Liver (tissue), 9 donors: ENCODE measurements around the gene POT1. TPM values are rescaled to one million over a fixed set of nuclear protein-coding genes. Genes with fewer than 3 reads are reported as not detected.

Experiments
- DNase-seq: peaks from one replicate; pipeline ENCODE4 v3.0.0-alpha.2; 2017; ENCODE audit warnings: low spot score
- H3K27ac ChIP-seq, 2 donors: one replicate each; pipeline ENCODE4 v1.7.0; 2013; ENCODE audit warnings: inconsistent platforms in 2 of 2, low read length in 2 of 2, control low read depth in 1 of 2, low read depth in 1 of 2, mild to moderate bottlenecking in 1 of 2
- H3K27me3 ChIP-seq, 4 donors: one replicate each; pipeline versions ENCODE4 v1.6.1 to v1.7.0; 2013; ENCODE audit warnings: low read length in 3 of 4, inconsistent platforms in 1 of 4, mild to moderate bottlenecking in 1 of 4, moderate library complexity in 1 of 4; ENCODE audit not compliant: control insufficient read depth in 4 of 4, insufficient read depth in 4 of 4
- H3K36me3 ChIP-seq, 4 donors: one replicate each; pipeline versions ENCODE4 v1.6.1 to v1.7.0; 2013; ENCODE audit warnings: low read length in 3 of 4, mild to moderate bottlenecking in 3 of 4, low read depth in 1 of 4, moderate library complexity in 1 of 4; ENCODE audit not compliant: control insufficient read depth in 4 of 4, insufficient read depth in 3 of 4
- H3K4me1 ChIP-seq, 4 donors: one replicate each; pipeline versions ENCODE4 v1.6.1 to v1.7.0; 2013; ENCODE audit warnings: low read length in 3 of 4, mild to moderate bottlenecking in 3 of 4, moderate library complexity in 1 of 4; ENCODE audit not compliant: control insufficient read depth in 4 of 4, insufficient read depth in 4 of 4
- H3K4me3 ChIP-seq, 3 donors: one replicate each; pipeline versions ENCODE4 v1.6.1 to v1.7.0; 2013; ENCODE audit warnings: low read length in 3 of 3, control low read depth in 1 of 3, low read depth in 1 of 3, mild to moderate bottlenecking in 1 of 3
- H3K9ac ChIP-seq, 2 donors: one replicate each; pipeline ENCODE4 v1.7.0; 2013; ENCODE audit warnings: low read length in 2 of 2, mild to moderate bottlenecking in 2 of 2, moderate library complexity in 2 of 2, control low read depth in 1 of 2, low read depth in 1 of 2
- H3K9me3 ChIP-seq, 4 donors: one replicate each; pipeline versions ENCODE4 v1.6.1 to v1.7.0; 2013; ENCODE audit warnings: low read length in 3 of 4; ENCODE audit not compliant: control insufficient read depth in 4 of 4
- CTCF ChIP-seq: fragments of 150-350 bp; IDR thresholded peaks from 2 replicates; pipeline ENCODE4 v1.5.1; 2017; ENCODE audit warnings: improper control_type of control experiment, low read depth, low read length; ENCODE audit not compliant: missing input control
- EGR1 ChIP-seq, 2 donors: IDR thresholded peaks; 2 replicates each; pipeline ENCODE4 v1.6.1; 2016 to 2018; ENCODE audit warnings: antibody characterized with exemption in 2 of 2, low read depth in 2 of 2
- FOXA1 ChIP-seq: IDR thresholded peaks from 2 replicates; pipeline ENCODE4 v1.6.1; 2016; ENCODE audit warnings: antibody characterized with exemption
- FOXA2 ChIP-seq: IDR thresholded peaks from 2 replicates; pipeline ENCODE4 v1.6.1; 2016; ENCODE audit warnings: antibody characterized with exemption
- GABPA ChIP-seq, 2 donors: IDR thresholded peaks in 1 of 2; conservative IDR thresholded peaks in 1 of 2; 2 replicates each; pipeline ENCODE4 v1.6.1; 2016; ENCODE audit warnings: antibody characterized with exemption in 2 of 2, mild to moderate bottlenecking in 1 of 2, moderate library complexity in 1 of 2
- HNF4A ChIP-seq, 2 donors: conservative IDR thresholded peaks; 2 replicates each; pipeline ENCODE4 v1.6.1; 2016; ENCODE audit warnings: antibody characterized with exemption in 2 of 2, mild to moderate bottlenecking in 2 of 2
- HNF4G ChIP-seq: IDR thresholded peaks from 2 replicates; pipeline ENCODE4 v1.6.1; 2016; ENCODE audit warnings: antibody characterized with exemption
- JUND ChIP-seq, 2 donors: IDR thresholded peaks; 2 replicates each; pipeline ENCODE4 v1.6.1; 2016; ENCODE audit warnings: antibody characterized with exemption in 2 of 2
- MAX ChIP-seq: IDR thresholded peaks from 2 replicates; pipeline ENCODE4 v1.6.1; 2016; ENCODE audit warnings: antibody characterized with exemption
- NR2F2 ChIP-seq: IDR thresholded peaks from 2 replicates; pipeline ENCODE4 v1.6.1; 2016; ENCODE audit warnings: antibody characterized with exemption
- RAD21 ChIP-seq, 2 donors: IDR thresholded peaks; 2 replicates each; pipeline ENCODE4 v1.6.1; 2016; ENCODE audit warnings: antibody characterized with exemption in 2 of 2, mild to moderate bottlenecking in 2 of 2
- REST ChIP-seq: IDR thresholded peaks from 2 replicates; pipeline ENCODE4 v1.6.1; 2016; ENCODE audit warnings: antibody characterized with exemption, mild to moderate bottlenecking
- SP1 ChIP-seq: IDR thresholded peaks from 2 replicates; pipeline ENCODE4 v1.6.1; 2018; ENCODE audit warnings: antibody characterized with exemption, mild to moderate bottlenecking
- TAF1 ChIP-seq: conservative IDR thresholded peaks from 2 replicates; pipeline ENCODE4 v1.6.1; 2016; ENCODE audit warnings: antibody characterized with exemption, mild to moderate bottlenecking
- YY1 ChIP-seq: IDR thresholded peaks from 2 replicates; pipeline ENCODE4 v1.6.1; 2016; ENCODE audit warnings: antibody characterized with exemption, mild to moderate bottlenecking
- ZBTB33 ChIP-seq: IDR thresholded peaks from 2 replicates; pipeline ENCODE4 v1.6.1; 2016; ENCODE audit warnings: antibody characterized with exemption
- WGBS: extraction: QIAGEN DNeasy Blood & Tissue Kit; methylation state at CpG from one replicate; pipeline ENCODE4 v1.1.7; 2013; 5-methylcytosine and 5-hydroxymethylcytosine counted together
- polyA plus RNA-seq, 2 donors: library from polyadenylated mRNA; stranded (reverse) in 1 of 2; unstranded in 1 of 2; fragments of 200-250 nt in 1 of 2; fragments of >200 nt in 1 of 2; fragmentation: Nextera tagmentation in 1 of 2; extraction: Ambion mirVana in 1 of 2; gene quantifications; one replicate each; pipeline versions ENCODE4 v1.2.1 to v1.2.3, GENCODE V29; 2013 to 2015
- total RNA-seq, 2 donors: library from RNA; depleted of rRNA; stranded (reverse); fragments of >200 nt; gene quantifications; one replicate each; pipeline ENCODE4 v1.2.3, GENCODE V29; 2014
- donor health status: healthy.
- donor health status: healthy.
- donor health status: healthy.
- donor health status: healthy.
- donor health status: healthy.

POT1 gene
- total and polyA plus RNA-seq, 4 donors, result 4.9 to 35.5 (median 8.5) TPM

GRCh38 chr7:124881981-124882380 lies 47.6 kb downstream of the POT1 start:
- Histone ChIP-seq H3K4me1 (no peaks in the 10 kb centered on the region), H3K36me3 (peaks cover 0 to 3% (median under 1%) of the 10 kb centered on the region in 4 donors), H3K9ac (no peak overlapping the region), H3K9me3 (no peaks in the 10 kb centered on the region), H3K4me3 (no peak overlapping the region), H3K27ac (no peak overlapping the region), H3K27me3 (no peaks in the 10 kb centered on the region)
- no peak for DNase-seq
- TF ChIP-seq NR2F2 (no peak), HNF4A (conservative IDR thresholded peaks at IDR 0.05) (no peak), FOXA1 (no peak), TAF1 (no peak), GABPA (IDR thresholded peaks at IDR 0.05 in 1 of 2, conservative IDR thresholded peaks at IDR 0.05 in 1 of 2) (no peak), RAD21 (IDR thresholded peaks at IDR 0.05) (no peak), YY1 (no peak), JUND (IDR thresholded peaks at IDR 0.05) (no peak), HNF4G (no peak), MAX (no peak)
- 91% methylated on average over 1 of the region's 1 CpG for WGBS

- H3K27ac ChIP-seq, result no peak overlapping the region
- DNase-seq, result no peak
- no peaks in the 10 kb centered on the region for H3K27me3 ChIP-seq
- no peaks in the 10 kb centered on the region for H3K9me3 ChIP-seq
- peaks cover 0 to 3% (median under 1%) of the 10 kb centered on the region in 4 donors for H3K36me3 ChIP-seq
- H3K4me3 ChIP-seq, result no peak overlapping the region
- 94% methylated on average over 1 of the region's 1 CpG for WGBS
- no peaks in the 10 kb centered on the region for H3K4me1 ChIP-seq
- TF ChIP-seq REST (no peak), RAD21 (IDR thresholded peaks at IDR 0.05) (no peak)
- no peak overlapping the region for H3K9ac ChIP-seq
Measured at GRCh38 chr7:124879771-124880170, 49.9 kb downstream of the POT1 start.

- 85% methylated on average over 2 of the region's 2 CpGs for WGBS
- H3K36me3 ChIP-seq, result peaks cover 0 to 3% (median under 1%) of the 10 kb centered on the region in 4 donors
- H3K9ac ChIP-seq, result no peak overlapping the region
- no peaks in the 10 kb centered on the region for H3K9me3 ChIP-seq
- H3K4me3 ChIP-seq, result no peak overlapping the region
- no peak for DNase-seq
- no peaks in the 10 kb centered on the region for H3K4me1 ChIP-seq
- no peak overlapping the region for H3K27ac ChIP-seq
- no peaks in the 10 kb centered on the region for H3K27me3 ChIP-seq
- TF ChIP-seq GABPA (IDR thresholded peaks at IDR 0.05 in 1 of 2, conservative IDR thresholded peaks at IDR 0.05 in 1 of 2) (no peak), EGR1 (IDR thresholded peaks at IDR 0.05; ENCODE audit: low read depth in 2 of 2) (no peak), MAX (no peak), RAD21 (IDR thresholded peaks at IDR 0.05) (no peak), FOXA2 (no peak), JUND (IDR thresholded peaks at IDR 0.05) (no peak), HNF4A (conservative IDR thresholded peaks at IDR 0.05) (no peak), SP1 (no peak), REST (no peak), NR2F2 (no peak), TAF1 (no peak), CTCF (no peak), ZBTB33 (no peak)
Measured at GRCh38 chr7:124879103-124879502, 50.5 kb downstream of the POT1 start.
